Cardiac fibroblast (primary cell): ENCODE measurements around the gene UPK2.

Experiments
- DNase-seq, 2 donors: peaks; one replicate each; pipeline versions ENCODE4 v3.0.0 to v3.0.0-alpha.2; 2010; ENCODE audit warnings: low read depth in 2 of 2
- H3K4me3 ChIP-seq, 2 donors: replicated peaks in 1 of 2; 1 replicate in 1 of 2; 2 replicates in 1 of 2; pipeline ENCODE4 v1.5.1; 2011; ENCODE audit warnings: low read depth in 2 of 2, low read length in 2 of 2, mild to moderate bottlenecking in 2 of 2, moderate library complexity in 1 of 2
- TF ChIP-seq, protein P1 (sequence below): IDR thresholded peaks from one replicate; pipeline ENCODE4 v1.5.1; 2011; ENCODE audit warnings: low read depth, mild to moderate bottlenecking, low read length, inconsistent platforms

Gene UPK2

DNA sequence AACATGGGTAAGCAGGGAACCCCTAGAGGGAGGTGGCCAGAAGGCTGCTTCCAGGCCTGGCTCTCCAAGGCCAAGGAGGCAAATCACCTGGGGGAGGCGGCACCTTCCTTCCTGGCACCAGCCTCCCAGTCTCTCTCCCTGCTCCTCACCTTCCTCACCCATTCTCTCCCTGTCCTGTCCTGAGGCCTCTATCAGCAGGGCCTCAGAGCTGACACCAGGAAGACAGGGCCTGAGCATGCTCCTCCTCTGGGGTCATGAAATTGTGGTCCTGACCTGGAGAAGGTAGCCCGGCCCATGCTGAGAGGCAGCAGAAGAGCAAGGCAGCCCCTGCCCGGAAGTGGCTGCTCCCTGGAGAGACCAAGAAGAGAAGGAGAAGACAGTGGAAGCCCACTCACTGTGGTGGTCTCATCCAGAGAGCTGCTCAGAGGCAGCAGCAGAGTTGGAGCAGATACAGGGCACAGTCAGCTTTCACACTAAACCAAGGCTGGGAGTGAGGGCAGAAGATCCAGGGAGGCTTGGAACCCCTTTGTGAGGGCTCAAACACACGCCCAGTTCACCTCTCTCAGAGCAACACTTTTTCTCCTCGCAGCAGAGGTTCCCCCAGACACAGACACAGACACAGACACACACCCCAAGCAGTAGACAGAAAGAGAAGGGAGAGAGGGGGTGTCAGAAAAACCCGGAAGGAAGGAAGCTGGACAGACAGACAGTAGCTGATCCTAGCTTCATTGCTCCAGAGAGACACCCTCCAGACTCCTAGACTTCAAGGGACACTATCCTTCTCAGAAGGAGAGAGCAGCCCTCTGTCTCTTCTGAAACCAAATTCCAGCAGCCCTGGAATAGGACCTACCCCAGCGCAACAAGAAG, 32.1 kb upstream of the UPK2 start:
- no peak for DNase-seq
- H3K4me3 ChIP-seq = peak overlapping the region; percentile 99
- TF ChIP-seq, protein P1, sequence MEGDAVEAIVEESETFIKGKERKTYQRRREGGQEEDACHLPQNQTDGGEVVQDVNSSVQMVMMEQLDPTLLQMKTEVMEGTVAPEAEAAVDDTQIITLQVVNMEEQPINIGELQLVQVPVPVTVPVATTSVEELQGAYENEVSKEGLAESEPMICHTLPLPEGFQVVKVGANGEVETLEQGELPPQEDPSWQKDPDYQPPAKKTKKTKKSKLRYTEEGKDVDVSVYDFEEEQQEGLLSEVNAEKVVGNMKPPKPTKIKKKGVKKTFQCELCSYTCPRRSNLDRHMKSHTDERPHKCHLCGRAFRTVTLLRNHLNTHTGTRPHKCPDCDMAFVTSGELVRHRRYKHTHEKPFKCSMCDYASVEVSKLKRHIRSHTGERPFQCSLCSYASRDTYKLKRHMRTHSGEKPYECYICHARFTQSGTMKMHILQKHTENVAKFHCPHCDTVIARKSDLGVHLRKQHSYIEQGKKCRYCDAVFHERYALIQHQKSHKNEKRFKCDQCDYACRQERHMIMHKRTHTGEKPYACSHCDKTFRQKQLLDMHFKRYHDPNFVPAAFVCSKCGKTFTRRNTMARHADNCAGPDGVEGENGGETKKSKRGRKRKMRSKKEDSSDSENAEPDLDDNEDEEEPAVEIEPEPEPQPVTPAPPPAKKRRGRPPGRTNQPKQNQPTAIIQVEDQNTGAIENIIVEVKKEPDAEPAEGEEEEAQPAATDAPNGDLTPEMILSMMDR = no peak

GRCh38 chr11:118924591-118925585, 31.2 kb upstream of the UPK2 start:
- peak; percentile 43 to 49 for DNase-seq
- peak overlapping the region; percentile 99 for H3K4me3 ChIP-seq
- TF ChIP-seq, protein P1 = no peak

DNA sequence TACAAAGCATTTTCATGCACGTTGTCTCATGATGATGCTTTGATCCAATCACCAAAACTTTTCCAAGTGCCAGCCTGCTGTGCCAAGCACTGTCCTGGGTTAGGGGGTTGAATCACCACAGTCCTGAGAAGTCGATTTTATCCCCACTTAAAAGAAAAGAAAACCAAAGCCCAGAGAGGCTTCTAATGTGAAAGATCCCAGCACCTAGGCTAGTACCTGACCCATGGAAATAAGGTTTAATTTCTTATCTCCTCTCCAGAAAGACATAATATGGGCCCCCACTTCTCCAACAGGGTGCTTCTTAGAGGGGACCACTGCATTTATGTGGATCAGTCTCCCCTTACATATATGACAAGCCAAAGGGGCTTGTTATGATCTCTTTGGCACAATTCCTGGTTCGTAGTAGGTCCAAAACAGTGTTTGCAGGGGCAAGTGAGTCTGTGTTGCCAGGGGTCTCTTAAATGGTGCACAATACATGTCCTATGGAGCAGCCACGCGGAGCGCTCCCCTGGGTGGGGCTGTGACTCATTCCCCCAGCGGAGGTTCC, 28.5 kb upstream of the UPK2 start:
- DNase-seq = no peak
- TF ChIP-seq, protein P1 = no peak
- peak overlapping the region; percentile 61 to 73 for H3K4me3 ChIP-seq

DNA sequence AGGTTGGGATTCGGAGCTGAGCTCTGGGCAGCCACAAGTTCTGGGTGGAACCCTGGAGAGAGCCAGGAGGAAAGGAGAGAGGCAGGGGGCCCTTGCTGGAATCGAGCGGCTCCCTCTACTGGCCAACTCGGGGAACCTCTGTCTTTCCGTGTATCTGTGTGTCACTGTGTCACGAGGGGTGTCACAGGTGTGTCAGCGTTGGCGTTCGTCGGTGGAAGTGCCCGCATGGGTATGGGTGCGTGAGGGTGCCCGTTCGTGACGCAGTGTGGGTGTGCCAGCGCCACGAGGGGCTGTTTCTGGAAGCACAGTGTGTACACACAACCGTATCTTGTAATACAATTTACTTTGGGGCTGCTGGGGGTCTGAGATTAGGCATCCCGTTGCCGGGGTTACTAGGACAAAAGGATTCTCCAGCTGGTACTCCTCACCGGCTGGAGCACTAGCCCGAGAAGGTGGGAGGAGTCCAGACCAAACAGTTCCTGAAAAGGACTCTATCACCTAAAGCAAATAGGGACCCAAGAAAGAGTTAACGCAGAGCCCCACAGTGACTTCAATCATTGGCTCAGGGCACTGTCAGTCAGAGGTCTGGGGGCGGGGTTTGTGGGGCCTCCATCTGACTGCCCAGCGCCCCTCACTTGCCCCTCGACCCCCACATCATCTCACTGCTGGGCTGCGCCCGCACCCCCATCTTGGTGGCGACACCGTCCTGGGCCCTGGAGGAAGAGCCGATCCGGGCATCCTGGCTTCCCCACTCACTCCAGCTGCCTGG, 27.8 kb upstream of the UPK2 start:
- TF ChIP-seq, protein P1 = peak; percentile 94
- DNase-seq = peak; percentile 96
- H3K4me3 ChIP-seq = peak overlapping the region; percentile 61 to 73

DNA sequence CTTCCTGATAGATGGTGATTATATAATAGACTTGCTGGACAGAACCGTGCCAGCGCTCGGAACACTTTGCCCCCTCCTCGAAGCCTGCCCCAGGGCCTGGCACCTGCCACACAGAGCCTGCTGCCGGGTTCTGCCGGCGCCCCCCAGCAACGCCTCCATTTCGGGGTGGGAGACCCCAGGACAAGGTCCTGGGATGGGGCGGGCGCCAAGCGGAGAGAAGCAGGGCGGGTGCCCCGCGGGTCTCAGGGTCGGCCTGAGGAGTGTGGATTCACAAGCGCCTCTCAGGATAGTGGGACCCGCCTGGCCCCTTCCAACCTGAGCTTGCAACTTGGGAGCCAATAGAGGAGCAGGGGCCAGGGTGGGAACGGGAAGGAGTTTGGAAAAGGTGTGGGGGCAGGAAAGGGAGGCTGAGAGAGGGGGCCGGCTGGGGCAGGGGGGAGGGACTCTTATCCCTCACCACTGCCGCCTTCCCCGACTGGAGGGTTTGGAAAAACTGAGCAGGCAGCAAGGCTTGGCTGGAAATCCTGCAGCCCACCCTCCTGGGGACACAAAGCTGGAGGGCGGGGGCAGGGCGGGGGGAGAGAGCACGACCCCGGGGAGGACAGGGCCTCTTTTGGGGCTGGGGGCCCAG, 27.1 kb upstream of the UPK2 start:
- TF ChIP-seq, protein P1 = no peak
- peak; percentile 56 to 64 for DNase-seq

More for the DNA sequence above, 27.1 kb upstream of the UPK2 start:
- H3K4me3 ChIP-seq = peak overlapping the region; percentile 61 to 73
